ENCODE results near the gene WDR86.

The WDR86 gene

GRCh38 chr7:151392426-151392825 lies 17.4 kb downstream of the WDR86 start:
- no peak for DNase-seq (ENCODE audit: low read depth in 4 of 4, low spot score in 1 of 4)

GRCh38 chr7:151392002-151392401 lies 17.8 kb downstream of the WDR86 start:
- DNase-seq (ENCODE audit: low read depth in 4 of 4, low spot score in 1 of 4), result no peak

- DNase-seq (ENCODE audit: low read depth in 4 of 4, low spot score in 1 of 4), result no peak
These were observed 18.5 kb downstream of the WDR86 start for GRCh38 chr7:151391358-151391730.

- no peak for DNase-seq (ENCODE audit: low read depth in 4 of 4, low spot score in 1 of 4)
These were observed 19.1 kb downstream of the WDR86 start for GRCh38 chr7:151390598-151391357.

GRCh38 chr7:151389768-151390597 lies 19.9 kb downstream of the WDR86 start:
- no peak for DNase-seq (ENCODE audit: low read depth in 4 of 4, low spot score in 1 of 4)

- no peak for DNase-seq (ENCODE audit: low read depth in 4 of 4, low spot score in 1 of 4)
These were observed 20.6 kb downstream of the WDR86 start for GRCh38 chr7:151389096-151389767.

- DNase-seq (ENCODE audit: low read depth in 4 of 4, low spot score in 1 of 4), result no peak
These were observed 21.4 kb downstream of the WDR86 start for GRCh38 chr7:151388430-151388829.

- no peak for DNase-seq (ENCODE audit: low read depth in 4 of 4, low spot score in 1 of 4)
These were observed 21.9 kb downstream of the WDR86 start for GRCh38 chr7:151388007-151388297.

GRCh38 chr7:151387161-151388006 lies 22.5 kb downstream of the WDR86 start:
- DNase-seq (ENCODE audit: low read depth in 4 of 4, low spot score in 1 of 4), result no peak

- no peak for DNase-seq (ENCODE audit: low read depth in 4 of 4, low spot score in 1 of 4)
These were observed 23.3 kb downstream of the WDR86 start for GRCh38 chr7:151386301-151387160.

- no peak for DNase-seq (ENCODE audit: low read depth in 4 of 4, low spot score in 1 of 4)
These were observed 24.1 kb downstream of the WDR86 start for GRCh38 chr7:151385626-151386300.

- DNase-seq (ENCODE audit: low read depth in 4 of 4, low spot score in 1 of 4), result no peak
These were observed 24.8 kb downstream of the WDR86 start for GRCh38 chr7:151384776-151385625.

GRCh38 chr7:151384352-151384697 lies 25.5 kb downstream of the WDR86 start:
- DNase-seq (ENCODE audit: low read depth in 4 of 4, low spot score in 1 of 4), result no peak

- no peak for DNase-seq (ENCODE audit: low read depth in 4 of 4, low spot score in 1 of 4)
These were observed 26.0 kb downstream of the WDR86 start for GRCh38 chr7:151383638-151384351.

- DNase-seq (ENCODE audit: low read depth in 4 of 4, low spot score in 1 of 4), result peak in 1 of 4 experiments; percentile 5
These were observed 27.6 kb downstream of the WDR86 start for GRCh38 chr7:151382079-151382885.

GRCh38 chr7:151381348-151382078 lies 28.3 kb downstream of the WDR86 start:
- DNase-seq (ENCODE audit: low read depth in 4 of 4, low spot score in 1 of 4), result peak in 1 of 4 experiments; percentile 4

GRCh38 chr7:151381098-151381347 lies 28.8 kb downstream of the WDR86 start:
- no peak for DNase-seq (ENCODE audit: low read depth in 4 of 4, low spot score in 1 of 4)
